CD4-positive, CD25-positive, alpha-beta regulatory T cell (primary cell): ENCODE measurements around the gene PRKCQ. TPM values are rescaled to one million over a fixed set of nuclear protein-coding genes. Genes with fewer than 3 reads are reported as not detected.
A peak's percentile ranks its signal among the peaks of the same experiment; 100 is the strongest.

Experiments used
- ATAC-seq, 2 donors: fragments of 150-1000 bp; cut with Tn5 transposase; one replicate each; pipeline ENCODE4 v1.10.0; 2021; ENCODE audit warnings: low read depth in 2 of 2, moderate number of reproducible peaks in 2 of 2, moderate library complexity in 1 of 2
- DNase-seq, 3 donors: peaks; one replicate each; pipeline versions ENCODE4 v3.0.0 to v3.0.0-alpha.2; 2012 to 2022; ENCODE audit warnings: mixed read lengths in 1 of 3
- H3K27ac ChIP-seq: one replicate; pipeline ENCODE4 v1.7.0; 2013; ENCODE audit warnings: mild to moderate bottlenecking, low read length; ENCODE audit not compliant: insufficient read depth, poor library complexity, severe bottlenecking
- H3K27me3 ChIP-seq: one replicate; pipeline ENCODE4 v1.7.0; 2013; ENCODE audit warnings: low read length; ENCODE audit not compliant: control insufficient read depth, insufficient read depth
- H3K36me3 ChIP-seq: one replicate; pipeline ENCODE4 v1.7.0; 2013; ENCODE audit warnings: mild to moderate bottlenecking, low read length, moderate library complexity; ENCODE audit not compliant: control insufficient read depth, insufficient read depth
- H3K4me1 ChIP-seq: 2 replicates; pipeline ENCODE4 v1.7.0; 2013; ENCODE audit warnings: mild to moderate bottlenecking, low read length; ENCODE audit not compliant: insufficient read depth, control insufficient read depth, poor library complexity, severe bottlenecking
- H3K4me3 ChIP-seq: one replicate; pipeline ENCODE4 v1.7.0; 2013; ENCODE audit warnings: low read depth, mild to moderate bottlenecking, low read length, moderate library complexity
- H3K9me3 ChIP-seq, 2 experiments: 1 replicate in 1 of 2; 2 replicates in 1 of 2; pipeline ENCODE4 v1.7.0; 2013; ENCODE audit warnings: low read length in 2 of 2, mild to moderate bottlenecking in 1 of 2, moderate library complexity in 1 of 2; ENCODE audit not compliant: control insufficient read depth in 2 of 2
- H3K27ac Mint-ChIP-seq, 3 donors: one replicate each; pipeline ENCODE4 v1.8.0; 2020 to 2022; ENCODE audit warnings: mild to moderate bottlenecking in 3 of 3, mixed read lengths in 3 of 3, moderate library complexity in 2 of 3
- H3K27me3 Mint-ChIP-seq: one replicate; pipeline ENCODE4 v1.8.0; 2022; ENCODE audit warnings: mild to moderate bottlenecking, mixed read lengths
- H3K36me3 Mint-ChIP-seq: one replicate; pipeline ENCODE4 v1.8.0; 2020; ENCODE audit warnings: mixed read lengths
- H3K4me1 Mint-ChIP-seq, 4 donors: one replicate each; pipeline ENCODE4 v1.8.0; 2020 to 2022; ENCODE audit warnings: mixed read lengths in 4 of 4, mild to moderate bottlenecking in 1 of 4
- H3K4me3 Mint-ChIP-seq, 4 donors: one replicate each; pipeline ENCODE4 v1.8.0; 2020 to 2022; ENCODE audit warnings: mild to moderate bottlenecking in 4 of 4, mixed read lengths in 4 of 4, moderate library complexity in 3 of 4
- H3K9me3 Mint-ChIP-seq, 7 donors: one replicate each; pipeline ENCODE4 v1.8.0; 2020 to 2022; ENCODE audit warnings: mixed read lengths in 7 of 7, mild to moderate bottlenecking in 3 of 7, moderate library complexity in 2 of 7
- polyA plus RNA-seq, 4 donors: library from polyadenylated mRNA; unstranded; fragments of 300-500 nt; fragmentation: Illumina TruSeq; gene quantifications; one replicate each; pipeline ENCODE4 v1.2.3, GENCODE V29; 2021
- total RNA-seq: library from RNA; stranded (reverse); gene quantifications from one replicate; pipeline ENCODE4 v1.2.3, GENCODE V29; 2022

PRKCQ gene
- total and polyA plus RNA-seq, 5 donors from 2014 or later: 62.4 to 87.3 (median 69.2) TPM

DNA sequence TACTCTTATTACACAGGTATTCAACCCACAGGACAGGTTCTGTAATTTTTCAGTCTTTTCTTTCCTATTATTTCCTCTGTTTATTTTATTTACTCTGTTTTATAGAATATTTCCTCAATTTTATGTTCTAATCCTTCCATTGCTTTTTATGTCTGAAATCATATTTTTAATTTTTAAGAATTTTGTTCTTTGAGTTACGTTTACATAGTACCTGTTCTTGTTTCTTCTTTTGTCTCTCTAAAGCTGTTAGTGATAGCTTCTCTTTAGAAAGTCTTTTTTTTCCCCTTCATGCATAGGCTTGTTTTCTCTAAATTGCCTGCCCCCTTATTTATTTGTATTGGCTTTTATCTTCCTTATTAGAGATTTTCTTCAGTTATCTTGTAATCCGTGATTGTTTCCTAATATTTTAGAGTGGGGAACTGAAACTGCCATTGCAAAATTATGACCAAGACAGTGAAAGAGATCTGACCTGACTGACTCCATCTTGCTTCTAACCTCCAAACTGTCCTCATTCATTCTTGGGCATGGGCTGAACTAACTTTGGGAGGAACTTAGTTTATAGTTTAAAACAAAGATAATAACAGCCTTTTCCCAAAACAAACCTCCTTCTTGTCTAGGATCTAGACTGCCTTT is 189.7 kb downstream of the PRKCQ start:
- Mint-ChIP-seq H3K27me3 (peaks cover 6% of the 10 kb centered on the region), H3K9me3 (peaks cover 0 to 19% (median 10%) of the 10 kb centered on the region in 7 donors), H3K27ac (no peak overlapping the region), H3K36me3 (peaks cover 23% of the 10 kb centered on the region), H3K4me1 (no peaks in the 10 kb centered on the region), H3K4me3 (no peak overlapping the region)
- no peak overlapping the region for H3K4me3 ChIP-seq
- DNase-seq (no peak), ATAC-seq (no peak)
- no peaks in the 10 kb centered on the region for H3K36me3 ChIP-seq
- H3K27ac ChIP-seq: no peak overlapping the region
- peaks cover 10 to 15% of the 10 kb centered on the region in 2 experiments for H3K9me3 ChIP-seq
- H3K27me3 ChIP-seq: no peaks in the 10 kb centered on the region
- H3K4me1 ChIP-seq: no peaks in the 10 kb centered on the region

DNA sequence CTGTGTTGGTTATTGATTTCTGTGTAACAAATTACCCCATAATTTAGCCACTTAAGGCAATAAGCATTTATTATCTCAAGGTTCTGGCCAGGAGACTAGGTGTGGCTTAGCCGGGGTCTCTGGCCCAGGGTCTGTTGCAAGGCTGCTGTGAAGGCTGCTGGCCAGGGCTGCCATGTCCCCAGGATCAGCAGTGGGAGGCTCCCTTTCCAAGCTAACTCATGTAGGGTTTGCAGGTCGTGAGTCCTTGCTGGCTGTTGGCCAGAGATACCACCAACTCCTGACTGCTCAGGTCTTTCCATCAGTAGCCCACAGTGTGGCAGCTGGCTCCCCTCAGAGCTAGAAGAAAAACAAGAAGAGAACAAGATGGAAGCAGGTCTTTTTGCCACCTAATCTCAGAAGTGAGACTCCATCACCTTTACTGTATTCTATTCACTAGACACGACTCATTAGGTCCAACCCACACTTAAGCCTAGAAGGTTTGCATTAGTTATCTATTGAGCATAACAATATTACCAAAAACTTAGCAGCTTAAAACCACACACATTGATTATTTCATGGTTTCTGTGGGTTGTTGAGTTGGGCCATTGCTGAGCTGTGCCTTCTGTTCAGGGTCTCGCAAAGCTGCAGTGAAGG is 191.7 kb downstream of the PRKCQ start:
- Histone ChIP-seq H3K9me3 (peaks cover 10 to 15% of the 10 kb centered on the region in 2 experiments), H3K4me3 (no peak overlapping the region), H3K27me3 (no peaks in the 10 kb centered on the region), H3K4me1 (no peaks in the 10 kb centered on the region), H3K36me3 (no peaks in the 10 kb centered on the region), H3K27ac (no peak overlapping the region)
- Mint-ChIP-seq H3K9me3 (peaks cover 0 to 19% (median 10%) of the 10 kb centered on the region in 7 donors), H3K27ac (peak overlapping the region in 1 of 3 donors; percentile 31), H3K4me3 (no peak overlapping the region), H3K4me1 (peaks cover 0 to 2% (median 0%) of the 10 kb centered on the region in 4 donors), H3K27me3 (peaks cover 6% of the 10 kb centered on the region), H3K36me3 (peaks cover 19% of the 10 kb centered on the region)
- ATAC-seq (no peak), DNase-seq (no peak)

- peaks cover 0 to 19% (median 10%) of the 10 kb centered on the region in 7 donors for H3K9me3 Mint-ChIP-seq
- peaks cover 12% of the 10 kb centered on the region for H3K36me3 Mint-ChIP-seq
- H3K4me1 Mint-ChIP-seq: peaks cover 5 to 8% (median 8%) of the 10 kb centered on the region in 4 donors
- ATAC-seq (no peak), DNase-seq (no peak)
- Histone ChIP-seq H3K9me3 (peaks cover 10 to 15% of the 10 kb centered on the region in 2 experiments), H3K4me1 (peaks cover 7% of the 10 kb centered on the region), H3K27ac (no peak overlapping the region), H3K27me3 (no peaks in the 10 kb centered on the region), H3K36me3 (no peaks in the 10 kb centered on the region), H3K4me3 (no peak overlapping the region)
- H3K27me3 Mint-ChIP-seq: peaks cover 6% of the 10 kb centered on the region
- no peak overlapping the region for H3K4me3 Mint-ChIP-seq
- no peak overlapping the region for H3K27ac Mint-ChIP-seq
Measured at GRCh38 chr10:6386960-6387359, 193.1 kb downstream of the PRKCQ start.

GRCh38 chr10:6386346-6386745 is 193.7 kb downstream of the PRKCQ start:
- Histone ChIP-seq H3K27me3 (no peaks in the 10 kb centered on the region), H3K4me3 (no peak overlapping the region), H3K27ac (no peak overlapping the region), H3K9me3 (peaks cover 10 to 15% of the 10 kb centered on the region in 2 experiments), H3K36me3 (no peaks in the 10 kb centered on the region), H3K4me1 (peaks cover 10% of the 10 kb centered on the region)
- Mint-ChIP-seq H3K4me1 (peaks cover 7 to 14% (median 11%) of the 10 kb centered on the region in 4 donors), H3K36me3 (peaks cover 12% of the 10 kb centered on the region), H3K4me3 (no peak overlapping the region), H3K27ac (peak overlapping the region in 1 of 3 donors; percentile 69), H3K27me3 (peaks cover 6% of the 10 kb centered on the region), H3K9me3 (peaks cover 0 to 17% (median 10%) of the 10 kb centered on the region in 7 donors)
- ATAC-seq (no peak), DNase-seq (no peak)

GRCh38 chr10:6385665-6386064 is 194.4 kb downstream of the PRKCQ start:
- H3K9me3 Mint-ChIP-seq: peaks cover 0 to 20% (median 12%) of the 10 kb centered on the region in 7 donors

GRCh38 chr10:6384847-6385246 is 195.2 kb downstream of the PRKCQ start:
- peaks cover 0 to 21% (median 12%) of the 10 kb centered on the region in 7 donors for H3K9me3 Mint-ChIP-seq
- Histone ChIP-seq H3K27ac (no peak overlapping the region), H3K27me3 (no peaks in the 10 kb centered on the region), H3K36me3 (no peaks in the 10 kb centered on the region), H3K4me1 (peaks cover 10% of the 10 kb centered on the region), H3K9me3 (peaks cover 8 to 18% of the 10 kb centered on the region in 2 experiments), H3K4me3 (no peak overlapping the region)
- peaks cover 6% of the 10 kb centered on the region for H3K27me3 Mint-ChIP-seq
- ATAC-seq: no peak
- peaks cover 7 to 19% (median 13%) of the 10 kb centered on the region in 4 donors for H3K4me1 Mint-ChIP-seq
- no peak for DNase-seq
- no peak overlapping the region for H3K4me3 Mint-ChIP-seq
- H3K27ac Mint-ChIP-seq: peak overlapping the region in 1 of 3 donors; percentile 6
- peaks cover 13% of the 10 kb centered on the region for H3K36me3 Mint-ChIP-seq

More at GRCh38 chr10:6385665-6386064, 194.4 kb downstream of the PRKCQ start:
- Histone ChIP-seq H3K36me3 (no peaks in the 10 kb centered on the region), H3K27ac (no peak overlapping the region), H3K9me3 (peaks cover 10 to 18% of the 10 kb centered on the region in 2 experiments), H3K27me3 (no peaks in the 10 kb centered on the region), H3K4me1 (peaks cover 10% of the 10 kb centered on the region), H3K4me3 (no peak overlapping the region)
- H3K27me3 Mint-ChIP-seq: peaks cover 6% of the 10 kb centered on the region
- peak overlapping the region in 1 of 3 donors; percentile 69 for H3K27ac Mint-ChIP-seq
- H3K4me3 Mint-ChIP-seq: no peak overlapping the region
- H3K36me3 Mint-ChIP-seq: peaks cover 13% of the 10 kb centered on the region
- DNase-seq: no peak
- no peak for ATAC-seq
- peaks cover 7 to 19% (median 13%) of the 10 kb centered on the region in 4 donors for H3K4me1 Mint-ChIP-seq

GRCh38 chr10:6384031-6384430 is 196.0 kb downstream of the PRKCQ start:
- no peak overlapping the region for H3K4me3 ChIP-seq
- H3K4me3 Mint-ChIP-seq: no peak overlapping the region
- H3K27me3 Mint-ChIP-seq: peaks cover 6% of the 10 kb centered on the region
- H3K27me3 ChIP-seq: no peaks in the 10 kb centered on the region
- no peak overlapping the region for H3K27ac ChIP-seq
- ATAC-seq (no peak), DNase-seq (no peak)
- H3K27ac Mint-ChIP-seq: peak overlapping the region in 1 of 3 donors; percentile 23
- peaks cover 7 to 19% (median 13%) of the 10 kb centered on the region in 4 donors for H3K4me1 Mint-ChIP-seq
- peaks cover 8 to 15% of the 10 kb centered on the region in 2 experiments for H3K9me3 ChIP-seq
- no peaks in the 10 kb centered on the region for H3K36me3 ChIP-seq
- peaks cover 17% of the 10 kb centered on the region for H3K36me3 Mint-ChIP-seq
- H3K9me3 Mint-ChIP-seq: peaks cover 0 to 23% (median 11%) of the 10 kb centered on the region in 7 donors
- peaks cover 10% of the 10 kb centered on the region for H3K4me1 ChIP-seq
